Activated CD4-positive, alpha-beta T cell treated with anti-CD3 and anti-CD28 coated beads for 1 hour (primary cell): Measurements from ENCODE around the gene MICB.

ENCODE experiments used
- DNase-seq: peaks from one replicate; pipeline ENCODE4 v3.0.0-alpha.2; 2020

MICB gene

DNA sequence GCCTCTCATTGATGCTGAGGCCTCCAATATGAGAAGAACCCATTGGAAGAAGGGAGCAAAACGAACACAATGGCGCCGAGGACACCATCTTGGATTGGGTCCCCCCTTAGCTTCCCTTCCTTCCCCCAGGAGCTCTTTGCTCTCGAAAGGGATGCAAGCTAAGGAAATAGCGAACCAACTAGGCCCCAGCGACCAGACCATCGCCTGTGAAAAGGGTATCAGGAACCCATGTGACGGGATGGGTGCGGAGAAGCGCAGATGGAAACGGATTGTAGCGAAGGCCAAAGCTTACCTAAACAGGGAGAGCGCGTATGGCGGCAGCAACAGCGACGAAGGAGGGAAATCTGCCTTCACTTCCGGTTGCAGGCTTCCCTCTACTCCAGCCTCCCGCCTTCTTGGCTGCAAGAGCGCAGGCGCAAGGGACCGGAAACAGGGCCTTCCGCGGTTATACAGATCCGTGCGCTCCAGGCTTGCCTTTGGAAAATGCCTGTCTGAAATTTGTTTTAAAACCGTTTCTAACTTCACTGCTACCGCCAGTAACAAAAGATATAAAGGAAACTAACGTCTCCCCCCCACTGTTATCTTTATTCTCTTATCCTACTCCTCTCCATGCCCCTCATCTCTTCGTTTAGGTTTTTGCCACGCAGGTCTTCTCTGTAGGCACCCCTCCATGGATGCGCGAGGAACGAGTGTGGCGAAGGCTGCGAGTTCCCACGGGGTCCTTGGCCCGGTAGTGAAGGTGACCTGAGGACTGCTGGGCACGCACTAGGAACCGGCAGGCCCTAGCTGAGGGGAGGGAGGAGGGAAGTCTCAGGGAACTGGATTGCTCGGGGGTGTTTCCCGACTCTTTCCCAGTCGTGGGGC, 43.9 kb downstream of the MICB start, which contains the start of gene DDX39B:
DDX39B (minus strand) TSS at position 346 of the 864 bp plus-strand sequence. CDS start 1,471 bp downstream, outside the sequence.
- peak; percentile 88 for DNase-seq

DNA sequence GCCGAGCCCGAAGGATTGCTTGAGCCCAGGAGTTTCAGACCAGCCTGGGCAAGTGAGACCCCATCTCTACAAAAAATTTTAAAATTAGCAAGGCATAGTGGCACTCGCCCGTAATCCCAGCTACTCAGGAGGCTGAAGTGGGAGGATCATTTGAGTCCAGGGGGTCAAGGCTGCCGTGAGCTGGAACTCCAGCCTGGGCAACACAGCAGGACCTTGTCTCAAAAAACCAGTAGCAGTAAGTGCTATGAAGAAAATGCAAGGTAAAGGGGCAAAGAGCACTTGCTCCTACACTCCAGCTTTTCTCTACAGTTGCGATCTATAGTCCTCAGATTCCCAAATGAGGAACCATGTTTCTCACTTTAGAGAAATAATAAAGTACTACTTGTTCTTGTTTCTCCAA, 45.7 kb downstream of the MICB start:
- DNase-seq, result no peak

DNA sequence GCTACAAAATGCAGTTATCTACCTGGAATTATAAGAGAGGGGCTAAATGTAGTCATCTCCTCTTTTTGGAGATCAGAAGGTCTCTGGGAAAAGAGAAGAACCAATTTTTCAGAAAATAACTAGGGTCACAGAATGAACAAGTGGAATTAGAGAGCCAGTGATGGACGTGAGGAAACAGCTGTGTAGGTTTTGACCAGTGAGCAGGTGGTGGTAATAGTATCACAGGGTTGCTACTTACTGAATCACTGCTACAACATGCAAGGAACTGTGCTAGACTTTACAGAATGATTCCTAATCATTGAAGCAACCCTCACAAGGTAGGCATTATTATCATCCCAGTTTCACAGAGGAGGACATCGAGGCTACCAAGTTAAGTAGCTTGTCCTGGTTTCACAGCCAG, 46.7 kb downstream of the MICB start:
- no peak for DNase-seq

DNA sequence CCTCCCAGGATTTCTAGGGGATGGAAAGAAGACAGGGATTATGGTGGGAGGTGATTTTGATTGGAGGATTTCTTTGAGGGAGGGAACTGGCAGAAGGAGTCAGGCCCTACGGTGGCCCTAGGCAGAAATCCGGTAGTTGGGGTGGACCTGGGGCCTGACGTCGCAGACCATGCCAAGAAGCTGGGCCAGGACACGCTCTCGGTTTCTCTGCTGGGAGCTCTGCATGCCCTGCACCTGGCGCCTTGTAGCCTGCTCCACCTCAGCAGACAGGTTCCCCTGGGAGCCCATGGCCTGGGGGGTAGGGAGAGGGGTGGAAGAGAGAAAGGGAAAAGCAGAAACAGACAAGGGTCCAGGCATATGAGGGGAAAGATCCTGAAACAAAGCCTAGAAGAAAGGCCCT, 47.3 kb downstream of the MICB start:
- no peak for DNase-seq

DNA sequence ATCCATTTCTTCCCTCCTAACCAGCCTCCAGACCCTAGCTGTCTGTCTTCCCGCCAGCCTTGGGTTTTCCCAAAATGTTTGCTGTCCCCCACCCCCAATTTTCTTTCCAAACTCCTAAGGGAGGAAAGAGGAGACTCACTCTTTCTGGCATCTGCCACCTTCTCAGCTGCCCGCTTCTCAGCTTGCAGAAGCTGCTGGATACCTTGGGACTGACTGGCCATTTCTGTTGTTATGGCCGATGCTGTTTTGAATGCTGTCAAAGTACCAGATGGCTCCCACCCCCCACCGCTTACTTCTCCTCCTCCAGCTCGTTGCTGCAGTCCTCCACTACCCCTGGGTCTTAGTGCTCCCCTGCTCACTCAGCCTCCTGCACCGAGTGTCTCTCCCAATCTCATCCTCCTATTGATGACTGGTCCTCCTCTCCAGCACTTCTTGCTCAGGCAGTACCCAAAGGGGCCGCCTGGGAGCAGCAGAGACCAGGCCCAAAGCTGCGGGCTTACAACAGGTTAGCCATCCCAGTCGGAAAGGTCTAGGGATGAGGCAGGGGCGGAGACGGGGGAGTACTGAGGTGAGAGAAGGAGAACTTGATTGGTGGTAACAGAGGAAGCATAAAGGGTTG, 48.5 kb downstream of the MICB start, which contains the start of gene ATP6V1G2:
ATP6V1G2 (minus strand) TSS at position 270 of the 619 bp plus-strand sequence; CDS start at position 221, 49 bp downstream.
- peak; percentile 73 for DNase-seq

DNA sequence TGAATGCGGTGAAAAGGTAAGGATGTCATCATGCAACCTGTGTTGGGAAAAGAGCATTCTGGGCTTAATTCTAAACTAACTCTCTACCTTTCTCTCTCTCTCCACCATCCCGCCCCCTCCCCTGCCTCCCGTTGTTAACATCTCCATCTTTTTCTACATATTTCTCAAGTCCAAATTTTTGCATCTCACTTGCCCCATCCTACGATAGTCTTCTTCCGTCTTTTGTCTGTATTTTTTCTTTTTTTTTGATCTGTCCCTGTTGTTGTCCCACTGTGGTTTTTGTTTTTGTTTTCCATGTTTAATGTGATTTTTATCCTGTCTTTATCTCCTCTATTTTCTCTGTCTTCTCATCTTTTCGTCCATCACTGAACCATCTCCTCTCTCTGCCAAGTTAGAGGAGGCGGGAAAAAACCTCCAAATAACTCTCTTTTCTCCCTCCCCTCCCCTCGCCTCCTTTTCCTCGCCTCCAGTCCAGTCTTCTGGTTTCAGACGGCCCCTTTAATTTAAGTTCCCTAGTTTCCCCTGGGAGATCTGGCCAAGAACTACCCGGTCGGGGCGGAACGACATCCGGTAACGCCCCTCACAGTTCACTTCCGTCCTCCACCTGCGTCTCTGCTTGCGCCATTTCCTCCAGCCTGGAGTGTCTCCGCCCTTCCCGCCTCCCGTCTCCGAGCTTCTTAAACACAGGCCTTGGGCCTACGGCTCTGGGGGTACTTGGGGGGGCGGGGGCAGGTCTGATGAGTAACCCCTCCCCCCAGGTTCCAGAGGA, 49.2 kb downstream of the MICB start, which contains the start of gene NFKBIL1:
NFKBIL1 (plus strand) TSS at position 651 of the 769 bp plus-strand sequence; CDS start at position 738, 87 bp downstream.
- DNase-seq, result peak; percentile 80

DNA sequence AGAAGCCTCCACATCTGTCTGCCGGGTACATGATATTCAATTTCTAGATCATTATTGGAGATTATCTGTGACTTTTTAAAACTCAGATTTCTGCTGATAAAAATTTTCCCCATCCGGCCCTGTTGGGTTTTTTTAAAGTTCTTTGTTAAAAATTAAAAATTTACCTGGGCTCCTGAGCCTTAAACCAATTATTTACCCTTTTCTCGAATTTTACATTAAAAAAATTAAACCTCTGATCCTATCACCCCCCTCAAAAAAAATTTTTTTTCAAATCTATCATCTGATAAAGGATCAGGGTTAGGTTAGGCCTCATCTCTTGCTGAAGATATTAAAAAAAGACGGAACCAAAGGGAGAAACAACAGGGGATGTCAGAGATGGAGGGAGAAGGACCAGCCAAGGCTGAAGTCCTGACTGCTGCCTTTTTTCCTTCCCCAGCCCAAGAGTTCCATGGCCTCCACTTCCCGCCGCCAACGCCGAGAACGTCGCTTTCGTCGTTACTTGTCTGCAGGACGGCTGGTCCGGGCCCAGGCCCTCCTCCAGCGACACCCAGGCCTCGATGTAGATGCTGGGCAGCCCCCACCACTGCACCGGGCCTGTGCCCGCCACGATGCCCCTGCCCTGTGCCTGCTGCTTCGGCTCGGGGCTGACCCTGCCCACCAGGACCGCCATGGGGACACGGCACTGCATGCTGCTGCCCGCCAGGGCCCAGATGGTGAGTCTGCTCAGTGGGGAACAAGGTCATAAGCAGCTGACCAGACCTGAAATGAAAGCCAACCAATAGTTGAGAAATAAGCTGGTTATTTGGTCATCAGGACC, 50.0 kb downstream of the MICB start:
- no peak for DNase-seq

DNA sequence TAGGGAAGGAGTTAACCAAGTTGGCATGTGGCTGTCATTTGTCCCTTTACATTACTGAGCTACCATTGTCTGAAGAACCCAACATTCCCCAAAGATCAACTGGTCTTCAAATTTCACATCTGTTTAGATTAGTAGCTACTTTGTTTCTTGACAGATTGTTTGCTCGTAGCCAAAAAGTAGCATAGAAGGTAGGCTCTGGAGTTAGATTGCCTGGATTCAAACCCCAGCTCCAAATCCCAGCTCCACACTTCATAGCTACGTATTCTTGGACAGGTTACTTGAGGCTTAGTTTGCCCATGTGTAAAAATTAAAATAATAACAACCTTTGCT, 50.6 kb downstream of the MICB start:
- DNase-seq, result no peak

DNA sequence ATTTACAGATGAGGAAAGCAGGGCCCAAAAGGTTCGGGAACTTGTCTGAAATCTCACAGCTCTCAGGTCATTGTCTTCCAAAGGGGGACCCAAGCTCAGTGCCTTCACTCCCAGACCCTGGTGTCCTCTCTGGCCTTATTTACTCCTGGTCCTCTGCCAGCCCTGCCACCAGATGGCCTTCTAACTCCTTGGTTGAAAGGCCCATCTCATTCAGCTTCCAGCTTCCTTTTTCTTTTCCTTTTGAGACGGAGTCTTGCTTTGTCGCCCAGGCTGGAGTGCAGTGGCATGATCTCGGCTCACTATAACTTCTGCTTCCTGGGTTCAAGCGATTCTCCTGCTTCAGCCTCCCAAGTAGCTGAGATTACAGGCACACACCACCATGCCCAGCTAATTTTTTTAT, 53.4 kb downstream of the MICB start:
- peak; percentile 55 for DNase-seq

DNA sequence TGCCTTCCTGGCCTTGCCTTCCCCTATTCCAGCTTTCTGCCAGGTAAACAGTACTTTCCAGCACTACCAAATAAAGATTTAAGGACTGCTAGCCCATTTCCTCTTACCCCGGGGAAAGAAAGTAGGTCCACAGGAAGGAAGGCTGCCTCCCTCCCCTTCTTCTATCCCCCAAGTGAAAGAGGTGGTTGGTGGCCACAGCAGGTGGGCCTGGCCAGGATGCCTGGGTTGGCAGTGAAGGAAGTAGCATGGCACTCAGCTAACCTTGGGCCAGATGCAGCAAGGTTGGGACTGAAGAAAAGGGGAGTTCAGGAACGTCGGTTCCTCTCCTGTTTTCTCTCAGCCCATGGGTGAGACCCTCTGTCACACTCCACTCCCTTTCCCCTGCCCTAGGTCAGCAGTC, 58.4 kb downstream of the MICB start:
- no peak for DNase-seq

DNA sequence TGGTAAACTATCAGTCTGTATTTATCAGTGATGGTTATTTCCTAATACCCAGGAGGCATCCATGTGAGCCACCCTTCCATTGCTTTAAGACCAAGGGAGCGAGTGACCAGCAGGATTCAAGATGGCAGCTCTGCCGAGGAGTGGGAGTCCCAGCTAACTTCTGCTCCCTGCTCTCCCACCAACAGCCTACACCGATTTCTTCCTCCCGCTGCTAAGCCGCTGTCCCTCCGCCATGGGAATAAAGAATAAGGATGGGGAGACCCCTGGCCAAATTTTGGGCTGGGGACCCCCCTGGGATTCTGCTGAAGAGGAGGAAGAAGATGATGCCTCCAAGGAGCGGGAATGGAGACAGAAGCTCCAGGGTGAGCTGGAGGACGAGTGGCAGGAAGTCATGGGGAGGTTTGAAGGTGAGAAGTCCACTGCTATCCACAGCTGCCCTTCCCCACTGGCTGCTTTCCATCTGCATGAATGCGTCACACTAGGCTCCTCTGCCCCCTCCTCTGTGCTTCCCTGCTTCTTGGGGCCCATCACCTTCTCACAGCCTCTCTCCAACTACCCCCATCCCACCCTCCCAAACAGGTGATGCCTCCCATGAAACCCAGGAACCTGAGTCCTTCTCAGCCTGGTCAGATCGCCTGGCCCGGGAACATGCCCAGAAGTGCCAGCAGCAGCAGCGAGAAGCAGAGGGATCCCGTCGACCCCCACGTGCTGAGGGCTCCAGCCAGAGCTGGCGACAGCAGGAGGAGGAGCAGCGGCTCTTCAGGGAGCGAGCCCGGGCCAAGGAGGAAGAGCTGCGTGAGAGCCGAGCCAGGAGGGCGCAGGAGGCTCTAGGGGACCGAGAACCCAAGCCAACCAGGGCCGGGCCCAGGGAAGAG, 59.7 kb downstream of the MICB start:
- no peak for DNase-seq

DNA sequence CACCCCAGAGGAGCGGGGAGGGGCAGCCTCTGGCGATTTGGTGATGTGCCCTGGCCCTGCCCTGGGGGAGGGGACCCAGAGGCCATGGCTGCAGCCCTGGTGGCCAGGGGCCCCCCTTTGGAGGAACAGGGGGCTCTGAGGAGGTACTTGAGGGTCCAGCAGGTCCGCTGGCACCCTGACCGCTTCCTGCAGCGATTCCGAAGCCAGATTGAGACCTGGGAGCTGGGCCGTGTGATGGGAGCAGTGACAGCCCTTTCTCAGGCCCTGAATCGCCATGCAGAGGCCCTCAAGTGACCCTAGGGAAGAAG, 60.3 kb downstream of the MICB start:
- DNase-seq, result no peak

DNA sequence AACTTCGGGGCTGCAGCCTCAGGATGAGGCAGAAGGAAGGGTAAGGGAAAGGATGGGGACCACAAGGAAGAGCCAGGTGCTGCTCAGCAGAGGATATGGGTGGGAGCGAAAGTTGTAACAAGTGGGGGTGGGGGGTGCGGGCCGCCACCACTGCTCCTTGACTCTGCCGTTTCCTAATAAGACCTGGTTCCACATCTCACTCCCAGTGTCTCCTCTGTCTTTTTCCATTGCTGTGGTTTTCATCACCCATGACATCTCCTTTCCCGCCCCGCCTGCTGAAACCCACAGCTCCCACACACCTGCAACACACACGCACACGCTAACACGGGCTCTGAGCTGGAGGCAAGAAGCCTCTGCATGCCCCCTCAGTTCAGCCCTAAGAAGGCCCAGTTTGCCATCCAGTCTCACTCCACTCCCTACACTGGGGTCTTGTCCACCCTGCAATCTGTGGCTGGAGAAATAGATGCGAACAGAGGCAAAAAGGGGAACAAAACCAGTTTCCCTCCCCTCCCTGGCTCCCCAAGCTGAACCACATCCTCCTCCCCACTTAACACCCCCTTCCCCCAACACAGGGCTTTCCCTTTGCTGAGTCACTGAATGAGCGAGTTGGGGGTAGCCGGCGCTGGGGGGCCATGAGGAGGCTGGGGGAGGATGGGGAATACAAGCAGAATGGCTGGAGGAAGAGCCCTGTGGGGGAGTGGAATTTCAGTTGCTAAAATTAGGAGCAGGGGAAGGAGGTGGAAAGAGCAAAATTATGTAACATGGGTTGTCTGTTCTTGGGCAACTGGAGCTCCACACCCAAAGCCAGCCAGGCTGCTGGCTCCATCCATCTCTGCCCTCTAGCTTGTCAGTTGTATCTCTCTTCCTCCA, 60.9 kb downstream of the MICB start:
- DNase-seq, result peak; percentile 51

DNA sequence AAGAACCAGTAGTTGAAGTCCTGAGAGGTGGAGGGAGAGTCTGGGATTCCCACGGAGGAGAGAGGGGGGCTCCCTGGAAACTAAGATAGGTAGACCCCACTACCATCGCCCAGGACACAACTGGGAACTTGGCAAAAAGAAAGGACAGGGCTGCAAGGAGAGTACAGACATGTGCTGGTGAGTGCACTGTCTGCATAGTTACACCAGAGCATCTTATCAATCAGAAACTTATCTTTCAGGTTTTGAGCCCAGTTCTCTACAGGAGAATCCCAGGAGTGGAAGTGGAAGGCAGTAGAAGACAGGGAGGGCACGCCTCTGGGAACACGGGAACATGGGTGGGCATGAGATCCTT, 61.6 kb downstream of the MICB start:
- no peak for DNase-seq

DNA sequence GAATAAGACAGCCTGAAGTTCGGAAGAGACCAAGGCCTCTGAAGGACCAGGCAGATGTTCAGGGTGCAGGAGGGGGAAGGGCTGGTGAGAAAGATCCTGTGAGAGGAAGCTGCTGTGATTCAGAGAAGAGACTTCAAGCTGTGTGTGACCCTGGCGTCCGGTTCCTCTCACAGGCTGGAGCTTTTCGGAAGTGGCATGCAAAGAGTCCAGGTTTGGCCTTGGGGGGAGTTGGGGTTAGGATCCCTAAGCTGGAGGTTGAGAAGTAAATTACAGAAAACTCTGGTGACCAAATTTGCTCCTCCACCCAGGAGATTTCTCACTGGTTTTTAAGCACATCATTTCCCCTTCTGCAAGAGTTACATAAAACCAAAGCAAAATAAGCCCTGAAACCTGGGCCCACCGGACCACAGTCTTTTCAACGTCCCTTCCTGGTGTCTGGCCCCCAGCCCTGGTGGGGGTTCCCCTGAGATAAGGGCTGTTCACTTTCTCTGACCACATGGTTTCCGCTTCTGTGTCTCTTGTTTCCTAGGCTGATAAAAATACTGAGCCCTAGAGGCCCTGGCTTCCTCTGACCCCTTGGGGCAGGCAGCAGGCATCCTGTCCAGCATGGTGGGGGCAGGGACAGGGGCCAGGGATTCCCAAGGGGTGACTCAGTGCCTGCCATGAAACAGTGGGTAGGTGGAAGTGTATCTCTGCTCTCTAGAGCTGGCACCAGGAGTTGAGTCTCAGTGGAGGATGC, 62.2 kb downstream of the MICB start:
- no peak for DNase-seq

DNA sequence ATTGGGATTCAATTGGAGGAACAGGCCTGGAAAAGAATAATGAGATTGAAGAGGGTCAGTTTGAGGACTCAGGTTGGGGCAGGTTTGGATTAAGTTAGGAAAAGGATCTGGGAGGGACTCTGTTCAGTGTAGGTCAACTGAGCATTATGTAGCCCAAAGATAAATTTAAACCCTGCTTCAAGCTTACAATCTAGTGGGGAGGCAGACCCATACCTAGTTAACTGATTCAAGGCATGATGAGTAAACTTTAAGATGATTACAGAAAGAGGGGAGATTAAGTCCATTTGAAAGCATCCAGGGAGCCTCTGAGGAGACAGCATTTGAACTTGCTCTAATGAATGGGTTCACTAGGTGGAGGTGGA, 62.7 kb downstream of the MICB start:
- no peak for DNase-seq
